ENCODE data around the gene PRORP.

DNA sequence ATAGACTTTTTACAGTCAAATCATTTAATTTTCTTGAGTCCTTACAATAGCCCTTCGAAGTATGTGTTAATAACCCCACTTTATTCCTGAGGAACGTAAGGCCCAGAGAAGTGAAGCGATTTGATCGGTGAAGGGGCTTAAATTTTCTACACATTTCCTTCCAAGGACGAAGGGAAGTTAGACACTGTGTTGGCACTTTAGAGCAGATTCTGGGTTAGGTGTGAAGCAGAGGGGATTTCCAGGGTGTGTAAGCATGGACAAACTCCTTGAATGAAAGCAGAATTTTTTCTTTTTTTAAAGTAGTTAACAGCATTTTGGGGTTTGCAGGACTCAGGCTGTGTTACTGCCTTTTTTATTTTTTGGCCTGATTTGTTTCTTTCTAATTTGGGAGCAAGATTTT is 38.9 kb downstream of the PRORP start:
- TF ChIP-seq, protein P1, sequence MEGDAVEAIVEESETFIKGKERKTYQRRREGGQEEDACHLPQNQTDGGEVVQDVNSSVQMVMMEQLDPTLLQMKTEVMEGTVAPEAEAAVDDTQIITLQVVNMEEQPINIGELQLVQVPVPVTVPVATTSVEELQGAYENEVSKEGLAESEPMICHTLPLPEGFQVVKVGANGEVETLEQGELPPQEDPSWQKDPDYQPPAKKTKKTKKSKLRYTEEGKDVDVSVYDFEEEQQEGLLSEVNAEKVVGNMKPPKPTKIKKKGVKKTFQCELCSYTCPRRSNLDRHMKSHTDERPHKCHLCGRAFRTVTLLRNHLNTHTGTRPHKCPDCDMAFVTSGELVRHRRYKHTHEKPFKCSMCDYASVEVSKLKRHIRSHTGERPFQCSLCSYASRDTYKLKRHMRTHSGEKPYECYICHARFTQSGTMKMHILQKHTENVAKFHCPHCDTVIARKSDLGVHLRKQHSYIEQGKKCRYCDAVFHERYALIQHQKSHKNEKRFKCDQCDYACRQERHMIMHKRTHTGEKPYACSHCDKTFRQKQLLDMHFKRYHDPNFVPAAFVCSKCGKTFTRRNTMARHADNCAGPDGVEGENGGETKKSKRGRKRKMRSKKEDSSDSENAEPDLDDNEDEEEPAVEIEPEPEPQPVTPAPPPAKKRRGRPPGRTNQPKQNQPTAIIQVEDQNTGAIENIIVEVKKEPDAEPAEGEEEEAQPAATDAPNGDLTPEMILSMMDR (conservative IDR thresholded peaks at IDR 0.05), result no peak
- TF ChIP-seq ZFX (IDR thresholded peaks at IDR 0.05), result no peak

Data from C4-2B (cell line).